ENCODE results near the gene MAML1.

Gene MAML1

GRCh38 chr5:179762079-179762780 lies 29.6 kb downstream of the MAML1 start:
- Histone ChIP-seq H3K9ac (ENCODE audit: low read length in 2 of 2) (peak overlapping the region in 1 of 2 donors; percentile 21), H3K9me3 (ENCODE audit: control insufficient read depth in 2 of 2, low read length in 2 of 2) (no peaks in the 10 kb centered on the region), H3K27ac (ENCODE audit: low read length) (peak overlapping the region; percentile 49), H3K36me3 (ENCODE audit: control insufficient read depth in 2 of 2, insufficient read depth in 2 of 2, low read length in 2 of 2) (peaks cover 14 to 16% of the 10 kb centered on the region in 2 donors), H3K4me1 (ENCODE audit: control insufficient read depth, insufficient read depth, low read length) (peaks cover 48% of the 10 kb centered on the region), H3K4me3 (ENCODE audit: low read length in 2 of 2) (peak overlapping the region in 1 of 2 donors; percentile 20), H3K27me3 (ENCODE audit: control insufficient read depth in 1 of 2, insufficient read depth in 2 of 2, low read length in 2 of 2) (no peaks in the 10 kb centered on the region)

DNA sequence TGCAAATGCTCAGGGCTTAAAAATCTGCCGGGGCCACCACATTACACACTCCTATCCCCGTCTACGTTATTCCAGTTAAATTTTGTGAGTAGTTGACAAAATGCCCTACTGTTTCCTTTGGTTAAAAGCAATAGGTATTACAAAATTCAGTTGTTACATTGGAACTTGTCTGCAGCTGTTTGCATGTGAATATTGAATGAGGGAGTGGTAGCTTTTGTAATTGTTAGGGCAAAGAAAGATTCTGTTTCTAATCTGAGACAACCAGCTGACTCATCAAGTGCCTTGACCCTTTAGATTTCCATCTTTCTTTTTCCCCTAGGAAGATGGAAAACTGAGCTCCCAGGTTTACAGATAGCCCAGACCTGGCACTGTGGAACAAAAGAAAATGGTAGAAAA lies 30.2 kb downstream of the MAML1 start:
- peaks cover 48% of the 10 kb centered on the region for H3K4me1 ChIP-seq (ENCODE audit: control insufficient read depth, insufficient read depth, low read length)
- H3K9ac ChIP-seq (ENCODE audit: low read length in 2 of 2) = no peak overlapping the region

GRCh38 chr5:179763215-179763945 lies 30.8 kb downstream of the MAML1 start:
- Histone ChIP-seq H3K9ac (ENCODE audit: low read length in 2 of 2) (no peak overlapping the region), H3K27ac (ENCODE audit: low read length) (peak overlapping the region; percentile 41), H3K4me1 (ENCODE audit: control insufficient read depth, insufficient read depth, low read length) (peaks cover 48% of the 10 kb centered on the region), H3K9me3 (ENCODE audit: control insufficient read depth in 2 of 2, low read length in 2 of 2) (no peaks in the 10 kb centered on the region), H3K27me3 (ENCODE audit: control insufficient read depth in 1 of 2, insufficient read depth in 2 of 2, low read length in 2 of 2) (no peaks in the 10 kb centered on the region), H3K36me3 (ENCODE audit: control insufficient read depth in 2 of 2, insufficient read depth in 2 of 2, low read length in 2 of 2) (peaks cover 18 to 21% of the 10 kb centered on the region in 2 donors), H3K4me3 (ENCODE audit: low read length in 2 of 2) (peak overlapping the region in 1 of 2 donors; percentile 8)

More for the DNA sequence above, 30.2 kb downstream of the MAML1 start:
- Histone ChIP-seq H3K36me3 (ENCODE audit: control insufficient read depth in 2 of 2, insufficient read depth in 2 of 2, low read length in 2 of 2) (peaks cover 18 to 19% of the 10 kb centered on the region in 2 donors), H3K4me3 (ENCODE audit: low read length in 2 of 2) (peak overlapping the region in 1 of 2 donors; percentile 20), H3K9me3 (ENCODE audit: control insufficient read depth in 2 of 2, low read length in 2 of 2) (no peaks in the 10 kb centered on the region), H3K27me3 (ENCODE audit: control insufficient read depth in 1 of 2, insufficient read depth in 2 of 2, low read length in 2 of 2) (no peaks in the 10 kb centered on the region), H3K27ac (ENCODE audit: low read length) (peak overlapping the region; percentile 49)

GRCh38 chr5:179764056-179764455 lies 31.4 kb downstream of the MAML1 start:
- H3K4me1 ChIP-seq (ENCODE audit: control insufficient read depth, insufficient read depth, low read length) = peaks cover 48% of the 10 kb centered on the region
- peak overlapping the region; percentile 41 for H3K27ac ChIP-seq (ENCODE audit: low read length)
- H3K9ac ChIP-seq (ENCODE audit: low read length in 2 of 2) = no peak overlapping the region
- H3K9me3 ChIP-seq (ENCODE audit: control insufficient read depth in 2 of 2, low read length in 2 of 2) = no peaks in the 10 kb centered on the region
- H3K4me3 ChIP-seq (ENCODE audit: low read length in 2 of 2) = no peak overlapping the region
- peaks cover 20 to 28% of the 10 kb centered on the region in 2 donors for H3K36me3 ChIP-seq (ENCODE audit: control insufficient read depth in 2 of 2, insufficient read depth in 2 of 2, low read length in 2 of 2)
- H3K27me3 ChIP-seq (ENCODE audit: control insufficient read depth in 1 of 2, insufficient read depth in 2 of 2, low read length in 2 of 2) = no peaks in the 10 kb centered on the region

DNA sequence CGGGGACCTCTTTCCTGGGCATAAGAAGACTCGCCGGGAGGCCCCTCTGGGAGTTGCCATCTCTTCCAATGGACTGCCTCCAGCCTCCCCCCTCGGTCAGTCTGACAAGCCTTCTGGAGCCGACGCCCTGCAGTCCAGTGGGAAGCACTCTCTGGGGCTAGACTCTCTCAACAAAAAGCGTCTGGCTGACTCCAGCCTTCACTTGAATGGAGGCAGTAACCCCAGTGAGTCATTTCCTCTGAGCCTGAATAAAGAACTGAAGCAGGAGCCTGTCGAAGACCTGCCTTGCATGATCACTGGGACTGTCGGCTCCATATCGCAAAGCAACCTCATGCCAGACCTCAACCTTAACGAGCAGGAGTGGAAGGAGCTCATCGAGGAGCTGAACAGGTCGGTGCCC lies 32.8 kb downstream of the MAML1 start:
- Histone ChIP-seq H3K27ac (ENCODE audit: low read length) (no peak overlapping the region), H3K36me3 (ENCODE audit: control insufficient read depth in 2 of 2, insufficient read depth in 2 of 2, low read length in 2 of 2) (peaks cover 28 to 34% of the 10 kb centered on the region in 2 donors), H3K4me1 (ENCODE audit: control insufficient read depth, insufficient read depth, low read length) (peaks cover 45% of the 10 kb centered on the region)

DNA sequence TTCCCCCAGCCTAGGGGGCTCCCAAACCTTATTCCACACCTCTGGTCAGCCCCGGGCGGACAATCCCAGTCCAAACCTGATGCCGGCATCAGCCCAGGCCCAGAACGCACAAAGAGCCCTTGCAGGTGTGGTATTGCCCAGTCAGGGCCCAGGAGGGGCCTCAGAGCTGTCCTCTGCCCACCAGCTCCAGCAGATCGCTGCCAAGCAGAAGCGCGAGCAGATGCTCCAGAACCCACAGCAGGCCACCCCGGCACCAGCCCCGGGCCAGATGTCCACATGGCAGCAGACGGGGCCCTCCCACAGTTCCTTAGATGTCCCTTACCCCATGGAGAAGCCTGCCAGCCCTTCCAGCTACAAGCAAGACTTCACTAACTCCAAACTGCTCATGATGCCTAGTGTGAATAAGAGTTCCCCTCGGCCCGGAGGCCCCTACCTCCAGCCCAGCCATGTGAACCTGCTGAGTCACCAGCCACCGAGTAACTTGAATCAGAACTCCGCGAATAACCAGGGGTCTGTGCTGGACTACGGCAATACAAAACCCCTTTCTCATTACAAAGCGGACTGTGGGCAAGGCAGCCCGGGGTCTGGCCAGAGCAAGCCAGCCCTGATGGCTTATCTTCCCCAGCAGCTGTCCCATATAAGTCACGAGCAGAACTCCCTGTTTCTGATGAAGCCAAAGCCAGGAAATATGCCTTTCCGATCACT lies 33.6 kb downstream of the MAML1 start:
- Histone ChIP-seq H3K27me3 (ENCODE audit: control insufficient read depth in 1 of 2, insufficient read depth in 2 of 2, low read length in 2 of 2) (no peaks in the 10 kb centered on the region), H3K9me3 (ENCODE audit: control insufficient read depth in 2 of 2, low read length in 2 of 2) (no peaks in the 10 kb centered on the region), H3K4me3 (ENCODE audit: low read length in 2 of 2) (no peak overlapping the region), H3K27ac (ENCODE audit: low read length) (peak overlapping the region; percentile 11), H3K36me3 (ENCODE audit: control insufficient read depth in 2 of 2, insufficient read depth in 2 of 2, low read length in 2 of 2) (peaks cover 35 to 42% of the 10 kb centered on the region in 2 donors), H3K9ac (ENCODE audit: low read length in 2 of 2) (no peak overlapping the region), H3K4me1 (ENCODE audit: control insufficient read depth, insufficient read depth, low read length) (peaks cover 44% of the 10 kb centered on the region)

More for the DNA sequence above, 32.8 kb downstream of the MAML1 start:
- no peak overlapping the region for H3K4me3 ChIP-seq (ENCODE audit: low read length in 2 of 2)
- H3K27me3 ChIP-seq (ENCODE audit: control insufficient read depth in 1 of 2, insufficient read depth in 2 of 2, low read length in 2 of 2) = no peaks in the 10 kb centered on the region
- no peak overlapping the region for H3K9ac ChIP-seq (ENCODE audit: low read length in 2 of 2)
- H3K9me3 ChIP-seq (ENCODE audit: control insufficient read depth in 2 of 2, low read length in 2 of 2) = no peaks in the 10 kb centered on the region

DNA sequence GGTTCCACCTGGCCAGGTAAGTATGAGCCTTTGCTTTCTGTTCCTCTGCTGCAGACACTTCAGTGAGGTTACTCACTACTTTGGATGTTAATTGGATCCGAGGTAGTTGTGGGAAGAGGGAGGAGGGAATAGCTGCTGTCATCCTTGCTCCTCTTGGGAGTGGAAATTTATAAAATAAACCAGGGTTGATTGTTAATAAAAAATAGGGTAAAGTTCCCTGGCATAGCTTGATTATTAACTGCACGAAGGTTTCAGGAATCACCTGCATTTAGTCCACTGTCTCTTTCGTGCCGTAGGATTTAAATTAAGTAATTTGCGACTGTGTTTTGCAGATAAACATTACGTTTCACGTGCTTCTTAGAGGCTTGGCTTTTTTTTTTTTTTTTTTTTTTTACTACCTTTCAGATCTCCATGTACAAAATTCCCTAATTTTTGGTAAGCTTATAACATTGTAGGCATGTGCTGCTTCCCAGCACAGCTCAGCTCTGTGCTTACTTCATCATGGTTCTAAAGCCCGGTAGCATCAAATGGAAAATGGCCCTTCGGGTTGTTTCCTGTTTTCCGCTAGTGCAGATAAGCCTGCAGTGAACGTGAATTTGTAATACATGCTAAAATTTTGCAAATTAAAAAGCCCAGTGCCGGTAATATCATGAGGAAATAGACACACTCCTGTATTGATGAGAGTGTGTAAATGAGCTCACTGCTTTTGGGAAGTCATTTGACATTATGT lies 34.3 kb downstream of the MAML1 start:
- Histone ChIP-seq H3K4me1 (ENCODE audit: control insufficient read depth, insufficient read depth, low read length) (peaks cover 40% of the 10 kb centered on the region), H3K9ac (ENCODE audit: low read length in 2 of 2) (no peak overlapping the region), H3K36me3 (ENCODE audit: control insufficient read depth in 2 of 2, insufficient read depth in 2 of 2, low read length in 2 of 2) (peaks cover 42 to 49% of the 10 kb centered on the region in 2 donors), H3K4me3 (ENCODE audit: low read length in 2 of 2) (no peak overlapping the region), H3K9me3 (ENCODE audit: control insufficient read depth in 2 of 2, low read length in 2 of 2) (no peaks in the 10 kb centered on the region), H3K27me3 (ENCODE audit: control insufficient read depth in 1 of 2, insufficient read depth in 2 of 2, low read length in 2 of 2) (no peaks in the 10 kb centered on the region), H3K27ac (ENCODE audit: low read length) (peak overlapping the region; percentile 11)

DNA sequence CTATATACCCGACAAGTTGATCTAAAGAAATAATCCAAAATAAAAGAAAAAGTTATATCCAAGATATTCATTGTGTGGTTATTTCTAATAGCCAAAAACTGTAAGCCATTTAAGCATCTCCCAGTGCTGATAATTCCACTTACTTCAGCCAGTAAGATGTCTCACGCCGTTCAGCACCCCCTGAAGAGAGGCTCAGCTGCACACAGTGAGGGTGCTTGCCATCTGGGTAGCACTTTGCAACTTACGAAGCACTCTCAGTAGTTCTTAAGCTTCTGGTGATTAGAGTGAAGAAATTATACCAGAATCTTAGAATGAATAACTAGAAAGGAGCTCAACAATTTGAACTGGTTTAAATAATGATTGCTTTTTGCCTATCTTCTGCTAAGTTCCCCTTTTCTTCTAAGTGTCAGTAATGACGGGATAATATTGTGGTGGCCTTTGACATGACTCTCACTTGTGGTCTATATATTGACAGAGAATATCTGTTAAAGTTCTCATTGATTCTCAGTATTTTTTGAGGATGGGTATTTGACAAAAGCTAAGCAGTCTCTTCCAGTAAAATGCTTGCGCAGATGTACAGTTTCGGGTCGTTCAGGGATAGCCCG lies 35.0 kb downstream of the MAML1 start:
- no peak overlapping the region for H3K27ac ChIP-seq (ENCODE audit: low read length)
- no peak overlapping the region for H3K4me3 ChIP-seq (ENCODE audit: low read length in 2 of 2)
- no peak overlapping the region for H3K9ac ChIP-seq (ENCODE audit: low read length in 2 of 2)
- H3K27me3 ChIP-seq (ENCODE audit: control insufficient read depth in 1 of 2, insufficient read depth in 2 of 2, low read length in 2 of 2) = no peaks in the 10 kb centered on the region
- peaks cover 33% of the 10 kb centered on the region for H3K4me1 ChIP-seq (ENCODE audit: control insufficient read depth, insufficient read depth, low read length)
- H3K9me3 ChIP-seq (ENCODE audit: control insufficient read depth in 2 of 2, low read length in 2 of 2) = no peaks in the 10 kb centered on the region
- H3K36me3 ChIP-seq (ENCODE audit: control insufficient read depth in 2 of 2, insufficient read depth in 2 of 2, low read length in 2 of 2) = peaks cover 47 to 54% of the 10 kb centered on the region in 2 donors

GRCh38 chr5:179768326-179769085 lies 35.9 kb downstream of the MAML1 start:
- no peak overlapping the region for H3K9ac ChIP-seq (ENCODE audit: low read length in 2 of 2)
- H3K27ac ChIP-seq (ENCODE audit: low read length) = no peak overlapping the region
- H3K27me3 ChIP-seq (ENCODE audit: control insufficient read depth in 1 of 2, insufficient read depth in 2 of 2, low read length in 2 of 2) = no peaks in the 10 kb centered on the region
- peaks cover 55 to 61% of the 10 kb centered on the region in 2 donors for H3K36me3 ChIP-seq (ENCODE audit: control insufficient read depth in 2 of 2, insufficient read depth in 2 of 2, low read length in 2 of 2)
- no peaks in the 10 kb centered on the region for H3K9me3 ChIP-seq (ENCODE audit: control insufficient read depth in 2 of 2, low read length in 2 of 2)
- peaks cover 27% of the 10 kb centered on the region for H3K4me1 ChIP-seq (ENCODE audit: control insufficient read depth, insufficient read depth, low read length)
- H3K4me3 ChIP-seq (ENCODE audit: low read length in 2 of 2) = no peak overlapping the region
